ENCODE data around the gene GJA5.

Gene GJA5

GRCh38 chr1:147800804-147801203, 40.4 kb upstream of the GJA5 start:
- no peaks in the 10 kb centered on the region for H3K4me1 ChIP-seq (ENCODE audit: control insufficient read depth in 1 of 2, insufficient read depth in 1 of 2, low read depth in 1 of 2, low read length in 1 of 2)
- TF ChIP-seq CTCF (IDR thresholded peaks at IDR 0.05), result no peak
- no peak overlapping the region for H3K27ac ChIP-seq
- no peaks in the 10 kb centered on the region for H3K36me3 ChIP-seq
- H3K4me3 ChIP-seq (ENCODE audit: low read depth in 1 of 2, low read length in 1 of 2), result no peak overlapping the region
- no peaks in the 10 kb centered on the region for H3K9me3 ChIP-seq
- peaks cover 5% of the 10 kb centered on the region for H3K27me3 ChIP-seq

- H3K9me3 ChIP-seq, result no peaks in the 10 kb centered on the region
- peaks cover 25% of the 10 kb centered on the region for H3K27me3 ChIP-seq
- no peak for TF ChIP-seq CTCF (IDR thresholded peaks at IDR 0.05)
- H3K4me3 ChIP-seq (ENCODE audit: low read depth in 1 of 2, low read length in 1 of 2), result no peak overlapping the region
- H3K27ac ChIP-seq, result no peak overlapping the region
- H3K4me1 ChIP-seq (ENCODE audit: control insufficient read depth in 1 of 2, insufficient read depth in 1 of 2, low read depth in 1 of 2, low read length in 1 of 2), result no peaks in the 10 kb centered on the region
- no peaks in the 10 kb centered on the region for H3K36me3 ChIP-seq
These were observed 38.3 kb upstream of the GJA5 start for GRCh38 chr1:147798731-147799130.

- Histone ChIP-seq H3K9me3 (no peaks in the 10 kb centered on the region), H3K36me3 (no peaks in the 10 kb centered on the region), H3K4me1 (ENCODE audit: control insufficient read depth in 1 of 2, insufficient read depth in 1 of 2, low read depth in 1 of 2, low read length in 1 of 2) (no peaks in the 10 kb centered on the region), H3K4me3 (ENCODE audit: low read depth in 1 of 2, low read length in 1 of 2) (no peak overlapping the region), H3K27me3 (peaks cover 32% of the 10 kb centered on the region), H3K27ac (no peak overlapping the region)
- TF ChIP-seq CTCF (IDR thresholded peaks at IDR 0.05), result no peak
These were observed 34.2 kb upstream of the GJA5 start for GRCh38 chr1:147794570-147794969.

- Histone ChIP-seq H3K9me3 (no peaks in the 10 kb centered on the region), H3K36me3 (no peaks in the 10 kb centered on the region), H3K27ac (no peak overlapping the region), H3K4me1 (ENCODE audit: control insufficient read depth in 1 of 2, insufficient read depth in 1 of 2, low read depth in 1 of 2, low read length in 1 of 2) (no peaks in the 10 kb centered on the region), H3K27me3 (peaks cover 41% of the 10 kb centered on the region), H3K4me3 (ENCODE audit: low read depth in 1 of 2, low read length in 1 of 2) (no peak overlapping the region)
- no peak for TF ChIP-seq CTCF (IDR thresholded peaks at IDR 0.05)
These were observed 31.5 kb upstream of the GJA5 start for GRCh38 chr1:147791876-147792275.

- TF ChIP-seq CTCF (IDR thresholded peaks at IDR 0.05), result no peak
- H3K9me3 ChIP-seq, result no peaks in the 10 kb centered on the region
- no peak overlapping the region for H3K27ac ChIP-seq
- no peaks in the 10 kb centered on the region for H3K36me3 ChIP-seq
- no peak overlapping the region for H3K4me3 ChIP-seq (ENCODE audit: low read depth in 1 of 2, low read length in 1 of 2)
- H3K27me3 ChIP-seq, result peaks cover 32% of the 10 kb centered on the region
- no peaks in the 10 kb centered on the region for H3K4me1 ChIP-seq (ENCODE audit: control insufficient read depth in 1 of 2, insufficient read depth in 1 of 2, low read depth in 1 of 2, low read length in 1 of 2)
These were observed 27.4 kb upstream of the GJA5 start for GRCh38 chr1:147787765-147788164.

- H3K9me3 ChIP-seq, result no peaks in the 10 kb centered on the region
- H3K27ac ChIP-seq, result no peak overlapping the region
- peaks cover 36% of the 10 kb centered on the region for H3K27me3 ChIP-seq
- H3K4me1 ChIP-seq (ENCODE audit: control insufficient read depth in 1 of 2, insufficient read depth in 1 of 2, low read depth in 1 of 2, low read length in 1 of 2), result no peaks in the 10 kb centered on the region
- no peak overlapping the region for H3K4me3 ChIP-seq (ENCODE audit: low read depth in 1 of 2, low read length in 1 of 2)
- no peaks in the 10 kb centered on the region for H3K36me3 ChIP-seq
- TF ChIP-seq CTCF (IDR thresholded peaks at IDR 0.05), result no peak
These were observed 26.1 kb upstream of the GJA5 start for GRCh38 chr1:147786536-147786935.

Data from neutrophil (primary cell).